Kidney (tissue), 14 donors: ENCODE data around the gene IFFO2. TPM values are rescaled to one million over a fixed set of nuclear protein-coding genes. Genes with fewer than 3 reads are reported as not detected.

ENCODE experiments used
- DNase-seq, 5 donors: peaks; one replicate each; pipeline ENCODE4 v3.0.0-alpha.2; 2013 to 2020
- FAIRE-seq: peaks from 2 replicates; lab custom pipeline; 2012; peaks lifted over from hg19 to GRCh38; lab: Jason Lieb, UNC
- H3K27ac ChIP-seq, 2 donors: one replicate each; pipeline ENCODE4 v1.7.0; 2013; ENCODE audit warnings: low read depth in 2 of 2, low read length in 2 of 2, inconsistent platforms in 1 of 2
- H3K27me3 ChIP-seq: one replicate; pipeline ENCODE4 v1.7.1; 2013; ENCODE audit warnings: low read length, inconsistent platforms; ENCODE audit not compliant: control insufficient read depth, insufficient read depth
- H3K36me3 ChIP-seq, 3 donors: one replicate each; pipeline versions ENCODE4 v1.7.0 to v1.7.1; 2013; ENCODE audit warnings: low read length in 3 of 3, control low read depth in 1 of 3, inconsistent platforms in 1 of 3; ENCODE audit not compliant: insufficient read depth in 3 of 3, control insufficient read depth in 2 of 3
- H3K4me1 ChIP-seq, 3 donors: one replicate each; pipeline versions ENCODE4 v1.7.0 to v1.7.1; 2013; ENCODE audit warnings: low read length in 3 of 3, inconsistent platforms in 1 of 3, low read depth in 1 of 3; ENCODE audit not compliant: control insufficient read depth in 2 of 3, insufficient read depth in 2 of 3
- H3K4me3 ChIP-seq, 3 donors: one replicate each; pipeline versions ENCODE4 v1.7.0 to v1.8.1; 2013; ENCODE audit warnings: low read length in 3 of 3, control low read depth in 1 of 3, inconsistent platforms in 1 of 3
- H3K9ac ChIP-seq, 3 donors: one replicate each; pipeline versions ENCODE4 v1.7.0 to v1.7.1; 2013; ENCODE audit warnings: low read length in 3 of 3, control low read depth in 1 of 3, inconsistent platforms in 1 of 3
- H3K9me3 ChIP-seq, 3 donors: one replicate each; pipeline versions ENCODE4 v1.7.0 to v1.7.1; 2013; ENCODE audit warnings: low read length in 3 of 3, control low read depth in 1 of 3, inconsistent platforms in 1 of 3; ENCODE audit not compliant: control insufficient read depth in 2 of 3, insufficient read depth in 1 of 3
- CTCF ChIP-seq: IDR thresholded peaks from 3 replicates; pipeline ENCODE4 v1.5.1; 2012; ENCODE audit warnings: mild to moderate bottlenecking, moderate library complexity, borderline replicate concordance; ENCODE audit not compliant: insufficient read depth; ENCODE audit errors: extremely low read depth
- intact Hi-C: fragments of 100-400 bp; cut with DNase I; formaldehyde crosslinking; loops from one replicate; pipeline ENCODE4 v1.11.1; 2022
- polyA plus RNA-seq: library from polyadenylated mRNA; stranded (reverse); fragments of 350-450 nt; fragmentation: Illumina TruSeq; extraction: RNeasy Lipid Tissue Mini Kit (QIAGEN cat#74804); gene quantifications from one replicate; pipeline ENCODE4 v1.2.3, GENCODE V29; 2014; ENCODE audit warnings: low read depth, low replicate concordance; ENCODE audit not compliant: insufficient read depth
- total RNA-seq: library from RNA; stranded (reverse); fragmentation: NEBNext Ultra II Directional; extraction: Animal tissue kit (Norgen Biotek cat#: 25700); gene quantifications from one replicate; pipeline ENCODE4 v1.2.1, GENCODE V29; 2021
- donor health status: control.
- donor health status: control.
- donor health status: control.
- donor health status: control.
- donor health status: control.
- donor health status: DM: yes; HTN: yes; CAD: no.
- donor health status: Normal renal cell carcinoma (clear cell type).

IFFO2 gene
- total and polyA plus RNA-seq, 2 donors from 2014 or later = 7.5 to 23.1 TPM

- Histone ChIP-seq H3K27me3 (no peaks in the 10 kb centered on the region), H3K9ac (no peak overlapping the region), H3K4me3 (no peak overlapping the region), H3K4me1 (peaks cover 3 to 7% (median 6%) of the 10 kb centered on the region in 3 donors), H3K27ac (peak overlapping the region in 1 of 2 donors; percentile 70), H3K9me3 (no peaks in the 10 kb centered on the region), H3K36me3 (peaks cover 5 to 21% (median 17%) of the 10 kb centered on the region in 3 donors)
- intact Hi-C loops = no loop called here
- DNase-seq (peak in 4 of 5 donors; percentile 67 to 80 (median 74)), FAIRE-seq (no peak)
- TF ChIP-seq CTCF = peak; percentile 71
These were observed 49.2 kb downstream of the IFFO2 start for GRCh38 chr1:18907021-18907916.

- Histone ChIP-seq H3K9me3 (no peaks in the 10 kb centered on the region), H3K36me3 (peaks cover 0 to 7% (median 0%) of the 10 kb centered on the region in 3 donors), H3K27me3 (no peaks in the 10 kb centered on the region), H3K27ac (peak overlapping the region; percentile 82 to 84), H3K4me1 (peaks cover 3 to 15% (median 12%) of the 10 kb centered on the region in 3 donors), H3K9ac (peak overlapping the region in 2 of 3 donors; percentile 36 to 37), H3K4me3 (peak overlapping the region; percentile 44 to 83 (median 46))
- FAIRE-seq = no peak
- DNase-seq = no peak
- no peak for TF ChIP-seq CTCF
- intact Hi-C loops = no loop called here
These were observed 53.2 kb downstream of the IFFO2 start for GRCh38 chr1:18903291-18903756.

- TF ChIP-seq CTCF = peak; percentile 2
- FAIRE-seq = peak; percentile 98
- intact Hi-C loops = no loop called here
These were observed 53.8 kb downstream of the IFFO2 start, which contains the start of gene ALDH4A1 for GRCh38 chr1:18902523-18903290. Gene ALDH4A1 (minus strand): TSS chr1:18902555. CDS start chr1:18902523, 32 bp downstream.

More at GRCh38 chr1:18902523-18903290, 53.8 kb downstream of the IFFO2 start, which contains the start of gene ALDH4A1:
- Histone ChIP-seq H3K9ac (peak within 1 kb of the TSS; percentile 46 to 77 (median 49)), H3K36me3 (peaks cover 0 to 7% (median 0%) of the 10 kb centered on the region in 3 donors), H3K4me1 (peaks cover 3 to 13% (median 12%) of the 10 kb centered on the region in 3 donors), H3K27ac (peak within 1 kb of the TSS; percentile 82 to 96), H3K27me3 (no peaks in the 10 kb centered on the region), H3K4me3 (peak within 1 kb of the TSS; percentile 66 to 86 (median 83)), H3K9me3 (no peaks in the 10 kb centered on the region)
- peak; percentile 97 to 99 (median 99) for DNase-seq
